GM23338 (cell line): Measurements from ENCODE around the gene MAP3K5. TPM values are rescaled to one million over a fixed set of nuclear protein-coding genes. Genes with fewer than 3 reads are reported as not detected.

ENCODE experiments used
- ATAC-seq: fragments of 200-7000 bp; cut with Tn5 transposase; 3 replicates; pipeline ENCODE4 v1.9.1; 2020
- DNase-seq: peaks from one replicate; pipeline ENCODE4 v3.0.0-alpha.2; 2015; ENCODE audit warnings: low spot score
- H2AFZ ChIP-seq: fragments of 200-600 bp; sonication (generic); 2 replicates; pipeline ENCODE4 v1.8.0; 2016; ENCODE audit warnings: antibody characterized with exemption, mild to moderate bottlenecking, moderate library complexity
- H3F3A ChIP-seq: fragments of 200-600 bp; sonication (generic); replicated peaks from 2 replicates; pipeline ENCODE4 v1.8.0; 2017; ENCODE audit warnings: antibody characterized with exemption, mixed run types, low read depth
- H3K27ac ChIP-seq: fragments of 200-600 bp; sonication (generic); 2 replicates; pipeline ENCODE4 v1.6.1; 2016; ENCODE audit warnings: low read depth
- H3K27me3 ChIP-seq: fragments of 200-600 bp; sonication (generic); 2 replicates; pipeline ENCODE4 v1.8.0; 2016; ENCODE audit warnings: mild to moderate bottlenecking, mixed run types, moderate library complexity; ENCODE audit not compliant: insufficient read depth
- H3K36me3 ChIP-seq: fragments of 200-600 bp; sonication (generic); 2 replicates; pipeline ENCODE4 v1.8.0; 2016; ENCODE audit warnings: mild to moderate bottlenecking; ENCODE audit not compliant: insufficient read depth
- H3K4me1 ChIP-seq: fragments of 200-600 bp; sonication (generic); 2 replicates; pipeline ENCODE4 v1.8.0; 2016; ENCODE audit warnings: mild to moderate bottlenecking, moderate library complexity; ENCODE audit not compliant: insufficient read depth
- H3K4me2 ChIP-seq: fragments of 200-600 bp; sonication (generic); 2 replicates; pipeline ENCODE4 v1.7.1; 2017; ENCODE audit warnings: mixed run types
- H3K4me3 ChIP-seq: fragments of 200-600 bp; sonication (generic); 2 replicates; pipeline ENCODE4 v1.6.1; 2016; ENCODE audit warnings: mixed run types
- H3K79me2 ChIP-seq: fragments of 200-600 bp; sonication (generic); replicated peaks from 2 replicates; pipeline ENCODE4 v1.8.0; 2017; ENCODE audit warnings: mild to moderate bottlenecking; ENCODE audit not compliant: insufficient read depth
- H3K9me2 ChIP-seq: fragments of 200-600 bp; sonication (generic); 2 replicates; pipeline ENCODE4 v1.8.0; 2017; ENCODE audit not compliant: insufficient read depth
- H4K20me1 ChIP-seq: fragments of 200-600 bp; sonication (generic); replicated peaks from 2 replicates; pipeline ENCODE4 v1.8.0; 2017; ENCODE audit warnings: mild to moderate bottlenecking; ENCODE audit not compliant: insufficient read depth
- H3K27ac Mint-ChIP-seq: 2 replicates; pipeline ENCODE4 v1.8.0; 2020; ENCODE audit warnings: inconsistent platforms, mild to moderate bottlenecking, moderate library complexity, mixed read lengths
- H3K27me3 Mint-ChIP-seq: 3 replicates; pipeline ENCODE4 v1.8.0; 2022; ENCODE audit warnings: low read depth, mild to moderate bottlenecking, moderate library complexity, mixed read lengths, inconsistent platforms; ENCODE audit not compliant: insufficient read depth, poor library complexity
- H3K36me3 Mint-ChIP-seq: 3 replicates; pipeline ENCODE4 v1.8.0; 2021; ENCODE audit warnings: low read depth, mild to moderate bottlenecking, inconsistent platforms, moderate library complexity, mixed read lengths
- H3K4me1 Mint-ChIP-seq: 3 replicates; pipeline ENCODE4 v1.8.0; 2020; ENCODE audit warnings: mild to moderate bottlenecking, inconsistent platforms, mixed read lengths
- H3K4me3 Mint-ChIP-seq: 3 replicates; pipeline ENCODE4 v1.8.0; 2021; ENCODE audit warnings: moderate library complexity, mild to moderate bottlenecking, inconsistent platforms, mixed read lengths
- H3K9me3 Mint-ChIP-seq: 3 replicates; pipeline ENCODE4 v1.8.0; 2020; ENCODE audit warnings: moderate library complexity, mild to moderate bottlenecking, inconsistent platforms, mixed read lengths
- JUNB ChIP-seq: IDR thresholded peaks from one replicate; pipeline ENCODE4 v1.6.1; 2016; ENCODE audit warnings: antibody characterized with exemption; ENCODE audit not compliant: unreplicated experiment
- NANOG ChIP-seq: IDR thresholded peaks from 2 replicates; pipeline ENCODE4 v1.6.1; 2016; ENCODE audit warnings: antibody characterized with exemption, borderline replicate concordance
- ZNF114 ChIP-seq: fragments of 250-450 bp; sonication (Bioruptor Pico); IDR thresholded peaks from 2 replicates; pipeline ENCODE4 v1.5.0; 2020; ENCODE audit warnings: mild to moderate bottlenecking, moderate library complexity
- ZNF331 ChIP-seq: fragments of 250-450 bp; sonication (Bioruptor Pico); IDR thresholded peaks from 2 replicates; pipeline ENCODE4 v1.5.0; 2020; ENCODE audit warnings: low read depth, mild to moderate bottlenecking, moderate library complexity
- polyA plus RNA-seq: library from polyadenylated mRNA; unstranded; fragments of >200 nt; fragmentation: Nextera tagmentation; extraction: Ambion mirVana; gene quantifications from 2 replicates; pipeline ENCODE4 v1.2.1, GENCODE V29; 2016
- total RNA-seq: library from RNA; depleted of rRNA; stranded (reverse); fragments of >200 nt; shearing (Covaris generic); gene quantifications from 2 replicates; pipeline ENCODE4 v1.2.3, GENCODE V29; 2014
- TF ChIP-seq, protein P1 (sequence below), 2 experiments: fragments of 200-600 bp in 1 of 2; sonication (generic) in 1 of 2; conservative IDR thresholded peaks; 2 replicates each; pipeline versions ENCODE4 v1.5.1 to v1.6.1; 2016 to 2017; ENCODE audit warnings: antibody characterized with exemption in 2 of 2, low read depth in 2 of 2, mild to moderate bottlenecking in 2 of 2, moderate library complexity in 1 of 2
- TF ChIP-seq, protein P2 (sequence below): IDR thresholded peaks from one replicate; pipeline ENCODE4 v1.6.1; 2018; ENCODE audit warnings: antibody characterized with exemption; ENCODE audit not compliant: unreplicated experiment
- TF ChIP-seq, protein P3 (sequence below): fragments of 250-450 bp; sonication (Bioruptor Pico); IDR thresholded peaks from 2 replicates; pipeline ENCODE4 v1.5.0; 2020; ENCODE audit warnings: mild to moderate bottlenecking, moderate library complexity

MAP3K5 gene
- total and polyA plus RNA-seq, 2 experiments from 2014 or later: 0.76 to 2.8 TPM

DNA sequence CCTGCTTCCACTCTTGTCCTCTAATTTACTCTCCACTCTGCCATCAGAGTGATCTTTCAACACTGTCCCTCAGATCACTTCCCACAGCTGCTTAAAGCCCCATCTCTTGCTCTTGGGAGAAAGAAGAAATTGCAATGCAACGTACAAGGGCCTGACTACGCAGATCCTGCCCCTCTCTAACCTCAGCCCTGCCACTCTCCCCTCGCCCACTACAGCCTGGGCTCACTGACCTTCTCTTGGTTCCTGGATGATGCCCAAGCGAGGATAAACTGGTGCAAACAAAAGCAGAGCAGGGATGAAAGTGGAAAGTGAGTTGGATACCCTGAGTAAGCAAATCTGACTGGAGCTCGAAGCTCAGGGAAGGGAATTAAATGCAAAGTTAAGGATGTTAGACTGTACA, 92.9 kb downstream of the MAP3K5 start:
- no peak overlapping the region for H3K4me2 ChIP-seq
- Mint-ChIP-seq H3K27ac (no peak overlapping the region), H3K27me3 (no peaks in the 10 kb centered on the region)

More for the DNA sequence above, 92.9 kb downstream of the MAP3K5 start:
- no peak overlapping the region for H3K4me3 ChIP-seq
- H3K4me3 Mint-ChIP-seq: no peak overlapping the region
- no peaks in the 10 kb centered on the region for H3F3A ChIP-seq
- H3K27me3 ChIP-seq: no peaks in the 10 kb centered on the region
- TF ChIP-seq ZNF331 (CRISPR knock-in tag): no peak
- TF ChIP-seq, protein P1, sequence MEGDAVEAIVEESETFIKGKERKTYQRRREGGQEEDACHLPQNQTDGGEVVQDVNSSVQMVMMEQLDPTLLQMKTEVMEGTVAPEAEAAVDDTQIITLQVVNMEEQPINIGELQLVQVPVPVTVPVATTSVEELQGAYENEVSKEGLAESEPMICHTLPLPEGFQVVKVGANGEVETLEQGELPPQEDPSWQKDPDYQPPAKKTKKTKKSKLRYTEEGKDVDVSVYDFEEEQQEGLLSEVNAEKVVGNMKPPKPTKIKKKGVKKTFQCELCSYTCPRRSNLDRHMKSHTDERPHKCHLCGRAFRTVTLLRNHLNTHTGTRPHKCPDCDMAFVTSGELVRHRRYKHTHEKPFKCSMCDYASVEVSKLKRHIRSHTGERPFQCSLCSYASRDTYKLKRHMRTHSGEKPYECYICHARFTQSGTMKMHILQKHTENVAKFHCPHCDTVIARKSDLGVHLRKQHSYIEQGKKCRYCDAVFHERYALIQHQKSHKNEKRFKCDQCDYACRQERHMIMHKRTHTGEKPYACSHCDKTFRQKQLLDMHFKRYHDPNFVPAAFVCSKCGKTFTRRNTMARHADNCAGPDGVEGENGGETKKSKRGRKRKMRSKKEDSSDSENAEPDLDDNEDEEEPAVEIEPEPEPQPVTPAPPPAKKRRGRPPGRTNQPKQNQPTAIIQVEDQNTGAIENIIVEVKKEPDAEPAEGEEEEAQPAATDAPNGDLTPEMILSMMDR (conservative IDR thresholded peaks at IDR 0.05; ENCODE audit: low read depth in 2 of 2): no peak
- TF ChIP-seq, protein P2, sequence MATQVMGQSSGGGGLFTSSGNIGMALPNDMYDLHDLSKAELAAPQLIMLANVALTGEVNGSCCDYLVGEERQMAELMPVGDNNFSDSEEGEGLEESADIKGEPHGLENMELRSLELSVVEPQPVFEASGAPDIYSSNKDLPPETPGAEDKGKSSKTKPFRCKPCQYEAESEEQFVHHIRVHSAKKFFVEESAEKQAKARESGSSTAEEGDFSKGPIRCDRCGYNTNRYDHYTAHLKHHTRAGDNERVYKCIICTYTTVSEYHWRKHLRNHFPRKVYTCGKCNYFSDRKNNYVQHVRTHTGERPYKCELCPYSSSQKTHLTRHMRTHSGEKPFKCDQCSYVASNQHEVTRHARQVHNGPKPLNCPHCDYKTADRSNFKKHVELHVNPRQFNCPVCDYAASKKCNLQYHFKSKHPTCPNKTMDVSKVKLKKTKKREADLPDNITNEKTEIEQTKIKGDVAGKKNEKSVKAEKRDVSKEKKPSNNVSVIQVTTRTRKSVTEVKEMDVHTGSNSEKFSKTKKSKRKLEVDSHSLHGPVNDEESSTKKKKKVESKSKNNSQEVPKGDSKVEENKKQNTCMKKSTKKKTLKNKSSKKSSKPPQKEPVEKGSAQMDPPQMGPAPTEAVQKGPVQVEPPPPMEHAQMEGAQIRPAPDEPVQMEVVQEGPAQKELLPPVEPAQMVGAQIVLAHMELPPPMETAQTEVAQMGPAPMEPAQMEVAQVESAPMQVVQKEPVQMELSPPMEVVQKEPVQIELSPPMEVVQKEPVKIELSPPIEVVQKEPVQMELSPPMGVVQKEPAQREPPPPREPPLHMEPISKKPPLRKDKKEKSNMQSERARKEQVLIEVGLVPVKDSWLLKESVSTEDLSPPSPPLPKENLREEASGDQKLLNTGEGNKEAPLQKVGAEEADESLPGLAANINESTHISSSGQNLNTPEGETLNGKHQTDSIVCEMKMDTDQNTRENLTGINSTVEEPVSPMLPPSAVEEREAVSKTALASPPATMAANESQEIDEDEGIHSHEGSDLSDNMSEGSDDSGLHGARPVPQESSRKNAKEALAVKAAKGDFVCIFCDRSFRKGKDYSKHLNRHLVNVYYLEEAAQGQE: no peak
- no peak for TF ChIP-seq NANOG
- TF ChIP-seq ZNF114 (CRISPR knock-in tag): no peak
- TF ChIP-seq, protein P3, sequence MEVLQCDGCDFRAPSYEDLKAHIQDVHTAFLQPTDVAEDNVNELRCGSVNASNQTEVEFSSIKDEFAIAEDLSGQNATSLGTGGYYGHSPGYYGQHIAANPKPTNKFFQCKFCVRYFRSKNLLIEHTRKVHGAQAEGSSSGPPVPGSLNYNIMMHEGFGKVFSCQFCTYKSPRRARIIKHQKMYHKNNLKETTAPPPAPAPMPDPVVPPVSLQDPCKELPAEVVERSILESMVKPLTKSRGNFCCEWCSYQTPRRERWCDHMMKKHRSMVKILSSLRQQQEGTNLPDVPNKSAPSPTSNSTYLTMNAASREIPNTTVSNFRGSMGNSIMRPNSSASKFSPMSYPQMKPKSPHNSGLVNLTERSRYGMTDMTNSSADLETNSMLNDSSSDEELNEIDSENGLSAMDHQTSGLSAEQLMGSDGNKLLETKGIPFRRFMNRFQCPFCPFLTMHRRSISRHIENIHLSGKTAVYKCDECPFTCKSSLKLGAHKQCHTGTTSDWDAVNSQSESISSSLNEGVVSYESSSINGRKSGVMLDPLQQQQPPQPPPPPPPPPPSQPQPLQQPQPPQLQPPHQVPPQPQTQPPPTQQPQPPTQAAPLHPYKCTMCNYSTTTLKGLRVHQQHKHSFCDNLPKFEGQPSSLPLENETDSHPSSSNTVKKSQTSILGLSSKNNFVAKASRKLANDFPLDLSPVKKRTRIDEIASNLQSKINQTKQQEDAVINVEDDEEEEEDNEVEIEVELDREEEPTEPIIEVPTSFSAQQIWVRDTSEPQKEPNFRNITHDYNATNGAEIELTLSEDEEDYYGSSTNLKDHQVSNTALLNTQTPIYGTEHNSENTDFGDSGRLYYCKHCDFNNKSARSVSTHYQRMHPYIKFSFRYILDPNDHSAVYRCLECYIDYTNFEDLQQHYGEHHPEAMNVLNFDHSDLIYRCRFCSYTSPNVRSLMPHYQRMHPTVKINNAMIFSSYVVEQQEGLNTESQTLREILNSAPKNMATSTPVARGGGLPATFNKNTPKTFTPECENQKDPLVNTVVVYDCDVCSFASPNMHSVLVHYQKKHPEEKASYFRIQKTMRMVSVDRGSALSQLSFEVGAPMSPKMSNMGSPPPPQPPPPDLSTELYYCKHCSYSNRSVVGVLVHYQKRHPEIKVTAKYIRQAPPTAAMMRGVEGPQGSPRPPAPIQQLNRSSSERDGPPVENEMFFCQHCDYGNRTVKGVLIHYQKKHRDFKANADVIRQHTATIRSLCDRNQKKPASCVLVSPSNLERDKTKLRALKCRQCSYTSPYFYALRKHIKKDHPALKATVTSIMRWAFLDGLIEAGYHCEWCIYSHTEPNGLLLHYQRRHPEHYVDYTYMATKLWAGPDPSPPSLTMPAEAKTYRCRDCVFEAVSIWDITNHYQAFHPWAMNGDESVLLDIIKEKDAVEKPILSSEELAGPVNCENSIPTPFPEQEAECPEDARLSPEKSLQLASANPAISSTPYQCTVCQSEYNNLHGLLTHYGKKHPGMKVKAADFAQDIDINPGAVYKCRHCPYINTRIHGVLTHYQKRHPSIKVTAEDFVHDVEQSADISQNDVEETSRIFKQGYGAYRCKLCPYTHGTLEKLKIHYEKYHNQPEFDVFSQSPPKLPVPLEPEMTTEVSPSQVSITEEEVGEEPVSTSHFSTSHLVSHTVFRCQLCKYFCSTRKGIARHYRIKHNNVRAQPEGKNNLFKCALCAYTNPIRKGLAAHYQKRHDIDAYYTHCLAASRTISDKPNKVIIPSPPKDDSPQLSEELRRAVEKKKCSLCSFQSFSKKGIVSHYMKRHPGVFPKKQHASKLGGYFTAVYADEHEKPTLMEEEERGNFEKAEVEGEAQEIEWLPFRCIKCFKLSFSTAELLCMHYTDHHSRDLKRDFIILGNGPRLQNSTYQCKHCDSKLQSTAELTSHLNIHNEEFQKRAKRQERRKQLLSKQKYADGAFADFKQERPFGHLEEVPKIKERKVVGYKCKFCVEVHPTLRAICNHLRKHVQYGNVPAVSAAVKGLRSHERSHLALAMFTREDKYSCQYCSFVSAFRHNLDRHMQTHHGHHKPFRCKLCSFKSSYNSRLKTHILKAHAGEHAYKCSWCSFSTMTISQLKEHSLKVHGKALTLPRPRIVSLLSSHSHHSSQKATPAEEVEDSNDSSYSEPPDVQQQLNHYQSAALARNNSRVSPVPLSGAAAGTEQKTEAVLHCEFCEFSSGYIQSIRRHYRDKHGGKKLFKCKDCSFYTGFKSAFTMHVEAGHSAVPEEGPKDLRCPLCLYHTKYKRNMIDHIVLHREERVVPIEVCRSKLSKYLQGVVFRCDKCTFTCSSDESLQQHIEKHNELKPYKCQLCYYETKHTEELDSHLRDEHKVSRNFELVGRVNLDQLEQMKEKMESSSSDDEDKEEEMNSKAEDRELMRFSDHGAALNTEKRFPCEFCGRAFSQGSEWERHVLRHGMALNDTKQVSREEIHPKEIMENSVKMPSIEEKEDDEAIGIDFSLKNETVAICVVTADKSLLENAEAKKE: no peak
- TF ChIP-seq JUNB: no peak
- no peaks in the 10 kb centered on the region for H3K36me3 ChIP-seq
- no peaks in the 10 kb centered on the region for H3K4me1 ChIP-seq
- no peak overlapping the region for H2AFZ ChIP-seq
- H3K27ac ChIP-seq: no peak overlapping the region
- DNase-seq (no peak), ATAC-seq (no peak)
- no peaks in the 10 kb centered on the region for H4K20me1 ChIP-seq
- H3K9me2 ChIP-seq: no peaks in the 10 kb centered on the region
- H3K4me1 Mint-ChIP-seq: no peaks in the 10 kb centered on the region
- H3K9me3 Mint-ChIP-seq: no peaks in the 10 kb centered on the region
- H3K79me2 ChIP-seq: no peaks in the 10 kb centered on the region
- no peaks in the 10 kb centered on the region for H3K36me3 Mint-ChIP-seq
